ENCODE measurements around the gene CT47C1.
"Not testable (repeated sequence)": the region's sequence is repeated elsewhere in the genome, so short reads cannot be mapped to it uniquely, and the experiment has no call there.

CT47C1 gene

DNA sequence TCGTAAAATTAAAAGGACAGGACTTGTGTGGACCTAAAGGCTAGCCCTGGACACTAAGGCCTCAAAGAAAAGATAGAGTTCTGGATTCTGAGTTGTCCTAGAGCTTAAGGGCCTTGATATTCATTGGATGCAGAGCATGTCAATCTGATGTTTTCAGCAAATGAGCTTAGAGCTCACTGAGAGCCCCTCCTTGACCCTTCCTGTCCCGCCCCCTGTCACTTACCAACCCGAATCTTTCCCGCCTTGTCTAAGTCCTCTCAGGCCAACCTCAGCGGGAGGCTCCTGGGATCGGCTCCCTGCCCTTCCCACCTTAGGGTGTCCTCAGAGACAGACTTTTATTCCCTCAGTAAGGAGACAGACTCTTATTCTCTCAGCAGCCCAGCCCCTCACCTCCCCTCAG lies at the start of gene CT47C1:
TSS of gene CT47C1 (plus strand) at position 250 of the 400 bp plus-strand sequence. CDS start 233 bp downstream, outside the sequence.
- no peaks in the 10 kb centered on the region for H3K36me3 ChIP-seq (ENCODE audit: control insufficient read depth, insufficient read depth, low read length)
- peaks cover 18% of the 10 kb centered on the region for H3K27me3 ChIP-seq (ENCODE audit: control insufficient read depth, insufficient read depth, low read length)
- no peaks in the 10 kb centered on the region for H3K4me1 ChIP-seq (ENCODE audit: control insufficient read depth, insufficient read depth, low read length)
- no peak within 1 kb of the TSS for H3K27ac ChIP-seq (ENCODE audit: low read depth, low read length)
- no peak within 1 kb of the TSS for H3K9ac ChIP-seq (ENCODE audit: low read length)
- 0 out of 2 replicates have a peak, but pooled peaks cover 2% of the 10 kb centered on the region for H3K9me3 ChIP-seq (ENCODE audit: control insufficient read depth, insufficient read depth, low read depth, low read length)
- H3K4me3 ChIP-seq (ENCODE audit: low read depth, low read length) = no peak within 1 kb of the TSS

DNA sequence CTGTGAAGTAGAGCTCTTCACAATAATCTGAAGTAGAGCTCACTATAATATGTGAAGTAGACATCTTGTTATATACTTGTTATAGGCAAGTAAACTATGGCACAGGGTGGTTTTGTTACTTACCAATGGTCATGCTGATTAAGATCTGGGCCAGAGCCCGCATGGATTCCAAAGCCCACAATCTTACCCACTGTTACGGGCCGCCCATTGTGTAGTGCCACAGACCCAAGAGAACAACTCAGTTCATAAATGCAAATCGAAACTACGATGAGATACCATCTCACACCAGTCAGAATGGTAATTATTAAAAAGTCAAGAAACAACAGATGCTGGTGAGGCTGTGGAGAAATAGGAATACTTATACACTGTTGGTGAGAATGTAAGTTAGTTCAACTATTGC lies 46.9 kb upstream of the CT47C1 start:
- Histone ChIP-seq H3K27ac (ENCODE audit: low read depth, low read length) (no peak overlapping the region), H3K27me3 (ENCODE audit: control insufficient read depth, insufficient read depth, low read length) (no peaks in the 10 kb centered on the region; the same call in 1 of the 2 replicates), H3K36me3 (ENCODE audit: control insufficient read depth, insufficient read depth, low read length) (no peaks in the 10 kb centered on the region), H3K4me3 (ENCODE audit: low read depth, low read length) (no peak overlapping the region), H3K9ac (ENCODE audit: low read length) (no peak overlapping the region), H3K4me1 (ENCODE audit: control insufficient read depth, insufficient read depth, low read length) (no peaks in the 10 kb centered on the region), H3K9me3 (ENCODE audit: control insufficient read depth, insufficient read depth, low read depth, low read length) (peaks cover 15% of the 10 kb centered on the region; the same call in 1 of the 2 replicates)

DNA sequence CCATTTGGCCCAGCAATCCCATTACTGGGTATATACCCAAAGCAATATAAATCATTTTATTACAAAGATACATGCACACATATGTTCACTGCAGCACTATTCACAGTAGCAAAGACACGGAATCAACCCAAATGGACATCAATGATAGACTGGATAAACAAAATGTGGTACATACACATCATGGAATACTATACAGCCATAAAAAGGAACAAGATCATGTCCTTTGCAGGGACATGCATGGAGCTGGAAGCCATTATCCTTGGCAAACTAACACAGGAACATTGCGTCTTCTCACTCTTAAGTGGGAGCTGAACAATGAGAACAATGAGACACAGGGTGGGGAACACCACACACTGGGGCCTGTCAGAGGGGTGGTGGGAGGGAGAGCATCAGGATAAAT lies 46.4 kb upstream of the CT47C1 start:
- H3K4me3 ChIP-seq (ENCODE audit: low read depth, low read length) = not testable (repeated sequence)

DNA sequence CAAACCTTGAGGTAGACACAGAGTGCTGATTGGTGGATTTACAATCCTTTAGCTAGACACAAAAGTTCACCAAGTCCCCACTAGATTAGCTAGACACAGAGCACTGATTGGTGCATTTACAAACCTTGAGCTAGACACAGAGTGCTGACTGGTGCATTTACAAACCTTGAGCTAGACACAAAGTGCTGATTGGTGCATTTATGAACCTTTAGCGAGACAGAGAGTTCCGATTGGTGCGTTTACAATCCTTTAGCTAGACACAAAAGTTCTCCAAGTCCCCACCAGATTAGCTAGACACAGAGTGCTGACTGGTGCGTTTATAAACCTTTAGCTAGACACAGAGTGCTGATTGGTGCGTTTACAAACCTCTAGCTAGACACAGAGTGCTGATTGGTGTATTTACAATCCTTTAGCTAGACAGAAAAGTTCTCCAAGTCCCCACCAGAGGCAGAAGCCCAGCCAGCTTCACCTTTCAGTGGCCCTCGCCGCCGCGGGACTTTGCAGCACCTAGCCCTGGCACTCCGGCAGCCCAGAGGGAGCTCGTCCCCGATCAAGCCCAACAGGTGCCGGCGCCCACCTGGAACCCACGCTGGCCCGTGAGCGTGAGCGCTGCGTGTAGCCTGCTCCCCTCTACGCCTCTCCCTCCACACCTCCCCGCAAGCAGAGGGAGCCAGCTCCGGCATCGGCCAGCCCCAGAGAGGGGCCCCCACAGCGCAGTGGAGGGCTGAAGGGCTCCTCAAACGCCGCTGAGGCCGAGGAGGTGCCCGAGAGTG lies 44.6 kb upstream of the CT47C1 start:
- H3K27ac ChIP-seq (ENCODE audit: low read depth, low read length); H3K9ac ChIP-seq (ENCODE audit: low read length); H3K4me1 ChIP-seq (ENCODE audit: control insufficient read depth, insufficient read depth, low read length); H3K36me3 ChIP-seq (ENCODE audit: control insufficient read depth, insufficient read depth, low read length); H3K27me3 ChIP-seq (ENCODE audit: control insufficient read depth, insufficient read depth, low read length); H3K4me3 ChIP-seq (ENCODE audit: low read depth, low read length): not testable (repeated sequence)
- H3K9me3 ChIP-seq (ENCODE audit: control insufficient read depth, insufficient read depth, low read depth, low read length) = peaks cover 25% of the 10 kb centered on the region

More for the DNA sequence above, 46.4 kb upstream of the CT47C1 start:
- peaks cover 15% of the 10 kb centered on the region; the same call in 1 of the 2 replicates for H3K9me3 ChIP-seq (ENCODE audit: control insufficient read depth, insufficient read depth, low read depth, low read length)
- not testable (repeated sequence) for H3K4me1 ChIP-seq (ENCODE audit: control insufficient read depth, insufficient read depth, low read length); H3K27ac ChIP-seq (ENCODE audit: low read depth, low read length); H3K27me3 ChIP-seq (ENCODE audit: control insufficient read depth, insufficient read depth, low read length); H3K9ac ChIP-seq (ENCODE audit: low read length); H3K36me3 ChIP-seq (ENCODE audit: control insufficient read depth, insufficient read depth, low read length)

DNA sequence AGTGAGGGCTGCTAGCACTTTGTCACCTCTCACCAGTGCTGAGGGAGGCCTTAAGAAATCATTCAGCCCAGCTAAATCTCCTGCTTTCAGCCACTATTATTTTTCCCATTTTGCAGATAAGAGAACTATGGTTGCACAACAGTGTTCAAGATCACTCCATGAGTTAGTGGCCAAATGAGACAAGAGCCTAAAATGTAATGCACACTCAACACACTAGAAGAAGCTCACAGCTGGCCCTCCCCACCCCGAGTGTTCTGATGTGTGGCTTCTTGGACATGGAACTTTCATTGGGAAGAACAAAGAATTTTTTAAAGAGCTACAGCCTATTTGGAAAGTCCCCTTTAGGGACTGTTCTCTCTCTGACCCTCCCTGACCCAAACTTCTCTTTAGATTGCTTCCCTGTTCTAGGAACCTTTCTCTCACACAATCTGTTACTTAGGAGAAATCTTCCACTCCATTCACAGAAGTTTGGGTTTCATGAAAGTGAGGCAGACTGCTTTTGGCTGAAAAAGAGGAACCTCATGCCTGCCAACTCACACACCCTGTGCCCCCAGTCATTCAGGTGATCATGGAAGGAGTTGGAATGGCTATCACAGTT lies 44.0 kb upstream of the CT47C1 start:
- Histone ChIP-seq H3K27me3 (ENCODE audit: control insufficient read depth, insufficient read depth, low read length) (no peaks in the 10 kb centered on the region; the same call in 1 of the 2 replicates), H3K4me3 (ENCODE audit: low read depth, low read length) (no peak overlapping the region), H3K9me3 (ENCODE audit: control insufficient read depth, insufficient read depth, low read depth, low read length) (peaks cover 32% of the 10 kb centered on the region), H3K36me3 (ENCODE audit: control insufficient read depth, insufficient read depth, low read length) (no peaks in the 10 kb centered on the region), H3K4me1 (ENCODE audit: control insufficient read depth, insufficient read depth, low read length) (no peaks in the 10 kb centered on the region), H3K9ac (ENCODE audit: low read length) (no peak overlapping the region), H3K27ac (ENCODE audit: low read depth, low read length) (no peak overlapping the region)

DNA sequence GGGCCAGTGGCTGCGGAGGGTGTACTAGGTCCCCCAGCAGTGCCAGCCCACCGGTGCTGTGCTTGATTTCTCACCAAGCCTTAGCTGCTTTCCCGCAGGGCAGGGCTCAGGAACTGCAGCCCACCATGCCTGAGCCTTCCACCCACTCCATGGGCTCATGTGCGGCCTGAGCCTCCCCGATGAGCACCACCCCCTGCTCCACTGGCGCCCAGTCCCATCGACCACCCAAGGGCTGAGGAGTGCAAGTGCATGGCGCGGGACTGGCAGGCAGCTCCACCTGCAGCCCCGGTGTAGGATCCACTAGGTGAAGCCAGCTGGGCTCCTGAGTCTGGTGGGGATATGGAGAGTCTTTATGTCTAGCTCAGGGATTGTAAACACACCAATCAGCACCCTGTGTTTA lies 43.1 kb upstream of the CT47C1 start:
- H3K9ac ChIP-seq (ENCODE audit: low read length); H3K27ac ChIP-seq (ENCODE audit: low read depth, low read length); H3K4me1 ChIP-seq (ENCODE audit: control insufficient read depth, insufficient read depth, low read length); H3K27me3 ChIP-seq (ENCODE audit: control insufficient read depth, insufficient read depth, low read length); H3K4me3 ChIP-seq (ENCODE audit: low read depth, low read length); H3K36me3 ChIP-seq (ENCODE audit: control insufficient read depth, insufficient read depth, low read length): not testable (repeated sequence)
- peaks cover 37% of the 10 kb centered on the region for H3K9me3 ChIP-seq (ENCODE audit: control insufficient read depth, insufficient read depth, low read depth, low read length)

DNA sequence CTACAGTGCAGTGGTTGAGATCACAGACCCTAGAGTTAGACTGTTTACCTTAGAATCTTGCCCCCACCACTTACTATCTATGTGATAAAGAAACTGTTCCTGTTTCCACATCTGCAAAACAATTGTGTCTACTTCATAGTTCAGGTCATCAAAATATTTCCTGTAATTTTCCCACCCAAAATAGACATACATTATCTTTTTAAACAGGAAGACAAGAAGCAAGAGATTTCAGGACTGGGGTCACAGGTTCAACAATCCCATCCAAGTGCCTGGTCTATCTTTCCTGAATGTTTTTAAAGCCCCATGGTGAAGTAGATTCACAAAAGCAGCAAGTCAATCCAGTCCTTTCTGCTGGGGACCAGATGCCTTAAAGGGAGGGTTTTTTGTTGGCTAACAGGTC lies 41.8 kb upstream of the CT47C1 start:
- H3K4me3 ChIP-seq (ENCODE audit: low read depth, low read length) = no peak overlapping the region
- H3K36me3 ChIP-seq (ENCODE audit: control insufficient read depth, insufficient read depth, low read length) = no peaks in the 10 kb centered on the region
- no peak overlapping the region for H3K27ac ChIP-seq (ENCODE audit: low read depth, low read length)
- H3K4me1 ChIP-seq (ENCODE audit: control insufficient read depth, insufficient read depth, low read length) = no peaks in the 10 kb centered on the region
- H3K9ac ChIP-seq (ENCODE audit: low read length) = no peak overlapping the region
- peaks cover 31% of the 10 kb centered on the region for H3K9me3 ChIP-seq (ENCODE audit: control insufficient read depth, insufficient read depth, low read depth, low read length)
- no peaks in the 10 kb centered on the region for H3K27me3 ChIP-seq (ENCODE audit: control insufficient read depth, insufficient read depth, low read length)

DNA sequence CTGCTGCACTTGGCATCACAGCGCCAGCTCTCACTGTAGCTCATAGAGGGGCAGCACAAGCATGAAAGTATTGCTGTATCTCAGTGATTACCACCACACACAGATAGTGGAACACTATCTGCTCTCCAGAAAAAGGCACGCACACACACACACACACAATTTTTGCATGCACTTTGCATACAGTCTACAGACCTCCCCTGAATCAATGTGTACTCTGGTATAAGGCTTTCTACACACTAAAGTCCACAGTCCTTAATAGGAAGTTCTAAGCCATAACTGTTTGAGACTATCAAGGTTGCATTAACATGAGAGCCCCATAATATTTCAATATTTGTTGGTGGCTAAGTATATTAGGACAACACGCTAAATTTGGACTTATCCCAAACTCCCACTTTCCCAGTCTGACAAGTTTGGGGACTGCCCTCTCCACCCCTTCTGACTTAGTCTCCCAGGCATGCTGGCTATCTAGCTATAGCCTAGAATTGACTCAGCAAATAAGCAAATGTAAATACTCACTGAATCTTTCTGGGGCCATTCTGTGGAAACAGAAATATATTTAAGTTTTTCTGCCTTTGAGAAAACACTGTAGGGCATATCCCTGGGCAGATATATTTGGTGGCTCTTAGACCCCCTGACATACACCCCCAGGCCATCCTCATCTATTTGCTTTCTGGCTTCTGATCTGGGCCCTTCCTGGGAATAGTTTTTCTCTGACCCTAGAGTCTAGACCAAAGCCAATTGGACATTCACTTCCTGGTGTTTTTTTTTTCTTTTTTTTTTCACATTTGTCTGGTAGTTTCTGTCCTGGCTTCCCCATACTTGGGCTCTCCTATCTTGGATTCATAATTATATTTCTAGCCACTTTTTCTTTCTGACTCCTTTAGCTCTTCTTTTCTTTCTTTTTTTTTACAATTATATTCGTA lies 36.4 kb upstream of the CT47C1 start:
- Histone ChIP-seq H3K9me3 (ENCODE audit: control insufficient read depth, insufficient read depth, low read depth, low read length) (peaks cover 24% of the 10 kb centered on the region), H3K27ac (ENCODE audit: low read depth, low read length) (no peak overlapping the region), H3K9ac (ENCODE audit: low read length) (no peak overlapping the region), H3K36me3 (ENCODE audit: control insufficient read depth, insufficient read depth, low read length) (no peaks in the 10 kb centered on the region), H3K27me3 (ENCODE audit: control insufficient read depth, insufficient read depth, low read length) (no peaks in the 10 kb centered on the region), H3K4me1 (ENCODE audit: control insufficient read depth, insufficient read depth, low read length) (peaks cover 3% of the 10 kb centered on the region; the same call in 1 of the 2 replicates), H3K4me3 (ENCODE audit: low read depth, low read length) (no peak overlapping the region)

DNA sequence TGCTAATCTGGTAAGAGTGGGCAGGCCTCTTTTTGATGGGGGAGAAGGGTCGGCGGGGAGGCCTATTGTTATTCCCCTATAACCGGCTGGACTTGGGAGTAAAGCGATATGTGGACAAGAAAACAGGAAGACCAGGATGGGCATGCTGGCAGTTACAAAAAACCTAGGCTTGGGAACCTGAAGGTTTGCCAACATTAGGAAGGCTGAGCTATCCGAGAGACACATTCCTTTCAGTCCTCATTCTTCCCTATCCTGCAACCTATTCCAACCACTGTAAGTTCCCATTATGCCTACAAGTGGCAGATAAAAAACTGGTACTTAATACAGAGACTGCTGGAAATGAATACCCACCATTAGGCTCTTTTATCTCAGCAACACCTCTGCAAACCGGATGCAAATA lies 32.4 kb upstream of the CT47C1 start:
- Histone ChIP-seq H3K27ac (ENCODE audit: low read depth, low read length) (no peak overlapping the region), H3K9me3 (ENCODE audit: control insufficient read depth, insufficient read depth, low read depth, low read length) (no peaks in the 10 kb centered on the region), H3K27me3 (ENCODE audit: control insufficient read depth, insufficient read depth, low read length) (no peaks in the 10 kb centered on the region; the same call in 1 of the 2 replicates), H3K4me1 (ENCODE audit: control insufficient read depth, insufficient read depth, low read length) (peaks cover 3% of the 10 kb centered on the region; the same call in 1 of the 2 replicates), H3K36me3 (ENCODE audit: control insufficient read depth, insufficient read depth, low read length) (no peaks in the 10 kb centered on the region), H3K4me3 (ENCODE audit: low read depth, low read length) (no peak overlapping the region), H3K9ac (ENCODE audit: low read length) (no peak overlapping the region)

DNA sequence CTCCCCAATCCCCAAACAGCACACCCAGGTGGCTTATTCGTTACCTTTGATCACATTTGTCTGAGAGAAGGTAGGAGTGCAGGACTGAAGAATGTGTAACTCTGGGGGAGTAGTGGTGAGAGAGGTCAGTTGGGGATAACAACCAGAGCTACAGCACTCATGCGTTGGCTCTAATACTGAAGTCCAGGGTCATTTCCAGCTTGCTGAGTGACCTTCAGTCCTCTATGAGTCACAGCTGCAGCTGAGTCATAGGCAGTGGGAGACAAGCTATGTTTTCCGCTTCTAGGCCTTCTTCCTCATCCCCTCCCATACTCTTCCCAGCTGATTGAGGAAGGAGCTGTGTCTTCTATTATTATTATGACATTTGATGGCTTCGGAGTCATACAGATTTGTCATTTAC lies 31.6 kb upstream of the CT47C1 start:
- Histone ChIP-seq H3K27ac (ENCODE audit: low read depth, low read length) (no peak overlapping the region), H3K27me3 (ENCODE audit: control insufficient read depth, insufficient read depth, low read length) (no peaks in the 10 kb centered on the region; the same call in 1 of the 2 replicates), H3K4me1 (ENCODE audit: control insufficient read depth, insufficient read depth, low read length) (peaks cover 3% of the 10 kb centered on the region; the same call in 1 of the 2 replicates), H3K9me3 (ENCODE audit: control insufficient read depth, insufficient read depth, low read depth, low read length) (no peaks in the 10 kb centered on the region), H3K36me3 (ENCODE audit: control insufficient read depth, insufficient read depth, low read length) (no peaks in the 10 kb centered on the region), H3K4me3 (ENCODE audit: low read depth, low read length) (no peak overlapping the region), H3K9ac (ENCODE audit: low read length) (no peak overlapping the region)

Data from HUES6 (cell line).